ENCODE measurements around the gene KLHL8.

KLHL8 gene

DNA sequence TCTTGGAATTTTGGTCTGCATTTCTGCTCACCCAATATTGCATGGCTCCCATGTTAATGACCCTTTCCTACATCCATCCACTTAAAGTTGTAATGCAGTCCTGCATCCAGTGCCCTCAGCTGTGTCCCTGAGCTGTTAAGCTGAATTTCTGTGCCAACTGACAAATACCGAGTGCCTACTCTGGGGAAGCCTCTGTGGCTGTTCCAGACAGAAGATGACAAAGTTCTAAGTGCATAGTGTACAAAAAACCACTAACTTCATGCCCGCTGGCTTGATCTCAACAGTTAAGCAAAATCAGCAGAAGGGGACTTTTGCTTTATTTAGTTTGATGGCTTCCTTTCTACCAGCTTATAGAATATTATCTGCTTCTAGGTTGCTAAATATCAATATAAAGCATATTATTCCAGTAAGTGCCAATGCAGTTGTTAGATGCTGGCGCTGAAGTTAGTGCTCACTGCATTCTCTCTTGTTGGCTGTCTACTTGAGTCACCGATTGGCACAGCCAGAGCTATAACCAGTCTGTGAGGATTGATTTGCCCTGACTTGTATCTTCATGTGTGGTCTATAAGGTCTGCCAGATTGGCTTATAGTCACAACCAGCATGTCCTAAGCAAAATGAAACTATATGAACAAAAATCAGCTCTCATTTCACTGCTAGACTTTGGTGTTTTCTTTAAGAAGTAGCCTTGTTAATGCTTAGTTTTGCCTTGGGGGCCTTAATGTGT is 98.9 kb downstream of the KLHL8 start:
- DNase-seq (ENCODE audit: low read depth in 2 of 2), result no peak

- DNase-seq (ENCODE audit: low read depth in 2 of 2), result no peak
Measured at GRCh38 chr4:87120411-87121162, 99.8 kb downstream of the KLHL8 start.

- no peak for DNase-seq (ENCODE audit: low read depth in 2 of 2)
Measured at GRCh38 chr4:87120010-87120409, 100.4 kb downstream of the KLHL8 start.

- no peak for DNase-seq (ENCODE audit: low read depth in 2 of 2)
Measured at GRCh38 chr4:87118826-87119225, 101.6 kb downstream of the KLHL8 start.

DNA sequence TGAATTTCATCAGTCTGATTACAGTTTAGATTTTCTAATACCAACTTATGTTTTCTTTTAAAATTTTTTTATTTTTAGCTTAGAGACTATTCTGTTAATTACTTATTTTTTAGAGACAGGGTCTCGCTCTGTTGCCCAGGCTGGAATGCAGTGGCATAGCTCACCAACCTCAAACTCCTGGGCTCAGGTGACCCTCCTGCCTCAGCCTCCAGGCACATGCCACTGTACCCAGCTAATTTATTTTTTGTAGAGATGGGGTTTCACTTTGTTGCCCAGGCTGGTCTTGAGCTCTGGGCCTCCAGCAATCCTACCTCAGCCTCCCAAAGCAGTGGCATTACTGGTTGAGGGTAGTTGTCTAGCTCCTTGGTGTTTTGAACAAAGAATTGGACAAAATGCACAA is 102.0 kb downstream of the KLHL8 start:
- DNase-seq (ENCODE audit: low read depth in 2 of 2), result no peak

GRCh38 chr4:87117732-87118075 is 102.7 kb downstream of the KLHL8 start:
- DNase-seq (ENCODE audit: low read depth in 2 of 2), result no peak

- no peak for DNase-seq (ENCODE audit: low read depth in 2 of 2)
Measured at GRCh38 chr4:87117051-87117731, 103.2 kb downstream of the KLHL8 start.

GRCh38 chr4:87116231-87116630 is 104.2 kb downstream of the KLHL8 start:
- DNase-seq (ENCODE audit: low read depth in 2 of 2), result no peak

GRCh38 chr4:87114245-87115062 is 106.0 kb downstream of the KLHL8 start:
- no peak for DNase-seq (ENCODE audit: low read depth in 2 of 2)

GRCh38 chr4:87112063-87112462 is 108.4 kb downstream of the KLHL8 start:
- DNase-seq (ENCODE audit: low read depth in 2 of 2), result no peak

All from stimulated activated CD8-positive, alpha-beta memory T cell treated with anti-CD3 and anti-CD28 coated beads, Interleukin-7, amount 100 ng/mL, for 1 hour (primary cell).